A673 (cell line): ENCODE measurements around the gene PALLD.

Experiments used
- EZH2 ChIP-seq: fragments of 200-600 bp; sonication (generic); IDR thresholded peaks from 2 replicates; pipeline ENCODE4 v1.6.1; 2017; ENCODE audit warnings: borderline replicate concordance, low read depth, mild to moderate bottlenecking, mixed read lengths, antibody characterized with exemption, low read length; ENCODE audit not compliant: poor library complexity, severe bottlenecking
- TF ChIP-seq, protein P1 (sequence below): fragments of 300-800, 200-600 bp; sonication (generic); conservative IDR thresholded peaks from 2 replicates; pipeline ENCODE4 v1.5.1; 2017; ENCODE audit warnings: low read depth, mild to moderate bottlenecking, antibody characterized with exemption, low read length, moderate library complexity, mixed read lengths

DNA sequence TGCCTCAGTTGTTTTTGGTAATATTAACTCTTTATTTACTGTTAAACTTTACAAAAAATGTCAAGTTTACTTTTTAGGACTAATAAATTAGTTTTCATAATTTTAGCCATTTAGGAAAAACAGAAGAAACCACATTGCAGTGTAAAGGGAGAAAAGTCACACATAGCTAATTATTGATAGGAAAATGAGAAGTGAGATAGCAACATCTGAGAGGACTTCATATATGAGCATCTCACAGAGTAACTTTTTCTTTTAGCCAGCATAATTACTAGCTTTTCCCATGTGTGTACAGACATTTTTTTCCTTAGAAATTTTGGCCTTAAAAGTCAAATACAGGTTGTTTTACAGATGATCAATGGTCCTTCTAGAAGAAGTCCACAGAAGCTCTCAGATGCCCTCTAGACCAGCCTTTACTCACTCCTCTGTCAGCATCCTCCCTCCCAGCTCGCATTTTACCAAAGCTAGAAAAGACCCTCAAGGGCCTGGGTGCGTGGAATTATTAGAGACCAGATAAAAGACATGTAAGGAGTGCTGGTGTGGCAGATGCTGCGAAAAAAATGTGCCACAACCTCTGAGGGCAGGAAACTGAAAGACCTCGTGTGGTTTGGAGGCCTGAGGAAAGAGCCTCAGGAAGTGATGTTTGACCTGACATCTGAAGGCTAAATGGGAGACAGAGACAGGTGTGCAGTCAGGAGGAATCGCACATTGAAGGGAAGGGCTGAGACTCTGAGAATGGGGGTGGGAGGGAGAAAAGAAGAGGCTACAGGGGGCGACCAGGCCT lies 356.3 kb downstream of the PALLD start:
- no peak for TF ChIP-seq EZH2
- TF ChIP-seq, protein P1, sequence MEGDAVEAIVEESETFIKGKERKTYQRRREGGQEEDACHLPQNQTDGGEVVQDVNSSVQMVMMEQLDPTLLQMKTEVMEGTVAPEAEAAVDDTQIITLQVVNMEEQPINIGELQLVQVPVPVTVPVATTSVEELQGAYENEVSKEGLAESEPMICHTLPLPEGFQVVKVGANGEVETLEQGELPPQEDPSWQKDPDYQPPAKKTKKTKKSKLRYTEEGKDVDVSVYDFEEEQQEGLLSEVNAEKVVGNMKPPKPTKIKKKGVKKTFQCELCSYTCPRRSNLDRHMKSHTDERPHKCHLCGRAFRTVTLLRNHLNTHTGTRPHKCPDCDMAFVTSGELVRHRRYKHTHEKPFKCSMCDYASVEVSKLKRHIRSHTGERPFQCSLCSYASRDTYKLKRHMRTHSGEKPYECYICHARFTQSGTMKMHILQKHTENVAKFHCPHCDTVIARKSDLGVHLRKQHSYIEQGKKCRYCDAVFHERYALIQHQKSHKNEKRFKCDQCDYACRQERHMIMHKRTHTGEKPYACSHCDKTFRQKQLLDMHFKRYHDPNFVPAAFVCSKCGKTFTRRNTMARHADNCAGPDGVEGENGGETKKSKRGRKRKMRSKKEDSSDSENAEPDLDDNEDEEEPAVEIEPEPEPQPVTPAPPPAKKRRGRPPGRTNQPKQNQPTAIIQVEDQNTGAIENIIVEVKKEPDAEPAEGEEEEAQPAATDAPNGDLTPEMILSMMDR = no peak
